Measurements from ENCODE around the gene GPR39.
"Not testable (repeated sequence)": the region's sequence is repeated elsewhere in the genome, so short reads cannot be mapped to it uniquely, and the experiment has no call there.

The GPR39 gene

DNA sequence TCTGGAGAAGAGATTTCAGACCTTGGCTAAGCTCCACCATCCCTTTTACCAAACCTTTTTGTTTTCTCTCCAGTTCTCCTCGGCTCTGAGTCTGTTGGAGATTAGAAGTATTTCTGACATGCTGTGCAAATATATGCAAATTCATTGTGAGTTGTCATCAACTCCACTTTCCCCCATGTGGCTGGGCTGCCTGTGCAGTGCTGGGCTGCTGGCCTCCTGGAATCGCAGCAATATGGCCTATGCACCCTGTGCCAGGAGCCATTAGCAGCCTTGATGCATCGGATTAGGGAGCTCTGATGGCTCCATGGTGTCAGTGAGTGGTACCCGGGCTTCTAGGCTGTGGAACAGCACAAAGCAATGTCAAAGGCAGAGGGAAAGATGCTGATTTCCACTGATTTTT is 80.0 kb downstream of the GPR39 start:
- Histone ChIP-seq H3K4me3 (ENCODE audit: low read depth, low read length) (no peak overlapping the region), H3K9me3 (ENCODE audit: control insufficient read depth, insufficient read depth, low read depth, low read length) (no peaks in the 10 kb centered on the region), H3K4me1 (ENCODE audit: control insufficient read depth, insufficient read depth, low read length) (no peaks in the 10 kb centered on the region), H3K36me3 (ENCODE audit: control insufficient read depth, insufficient read depth, low read length) (no peaks in the 10 kb centered on the region), H3K27ac (ENCODE audit: low read depth, low read length) (no peak overlapping the region), H3K27me3 (ENCODE audit: control insufficient read depth, insufficient read depth, low read length) (no peaks in the 10 kb centered on the region), H3K9ac (ENCODE audit: low read length) (no peak overlapping the region)

DNA sequence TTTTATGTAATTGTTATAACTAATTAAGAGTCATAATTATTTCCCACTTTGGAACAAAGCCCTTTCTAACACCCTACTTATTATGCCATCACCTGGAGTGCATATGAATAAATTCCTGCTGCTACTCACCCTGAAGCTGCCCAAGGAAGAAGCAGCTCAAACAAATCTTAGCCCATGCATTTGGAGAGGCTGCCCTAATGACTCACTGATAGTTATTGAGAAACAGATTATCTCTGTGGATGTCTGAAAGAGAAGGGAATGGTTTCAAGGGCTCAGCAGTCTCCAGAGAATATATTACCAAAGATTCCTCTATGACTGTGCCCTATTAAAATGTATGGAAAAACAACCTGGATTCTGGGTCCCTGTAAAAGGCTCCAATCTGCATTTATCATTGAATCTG is 81.0 kb downstream of the GPR39 start:
- no peak overlapping the region for H3K4me3 ChIP-seq (ENCODE audit: low read depth, low read length)
- no peaks in the 10 kb centered on the region for H3K9me3 ChIP-seq (ENCODE audit: control insufficient read depth, insufficient read depth, low read depth, low read length)
- H3K27ac ChIP-seq (ENCODE audit: low read depth, low read length), result no peak overlapping the region
- H3K4me1 ChIP-seq (ENCODE audit: control insufficient read depth, insufficient read depth, low read length), result no peaks in the 10 kb centered on the region
- H3K27me3 ChIP-seq (ENCODE audit: control insufficient read depth, insufficient read depth, low read length), result no peaks in the 10 kb centered on the region
- no peaks in the 10 kb centered on the region for H3K36me3 ChIP-seq (ENCODE audit: control insufficient read depth, insufficient read depth, low read length)
- no peak overlapping the region for H3K9ac ChIP-seq (ENCODE audit: low read length)

DNA sequence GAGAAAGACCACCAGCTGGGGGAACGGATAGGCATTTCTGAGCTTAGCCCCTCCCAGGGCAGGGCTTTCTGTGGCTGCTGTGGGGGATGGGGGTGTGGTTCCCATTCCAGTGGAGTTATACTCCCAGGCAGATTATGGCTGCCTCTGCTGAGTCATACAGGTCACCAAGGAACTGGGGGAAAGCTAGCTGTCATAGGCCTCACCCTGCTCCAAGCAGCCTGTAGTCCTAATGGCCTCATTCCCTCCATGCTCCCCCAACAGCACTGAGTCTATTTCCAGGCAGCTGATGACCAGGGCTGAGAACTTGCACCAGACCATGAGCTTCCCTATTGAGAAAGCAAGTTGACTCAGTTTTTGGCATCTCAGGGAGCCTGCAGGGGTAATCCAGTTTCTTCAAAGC is 87.1 kb downstream of the GPR39 start:
- H3K4me3 ChIP-seq (ENCODE audit: low read depth, low read length), result no peak overlapping the region

DNA sequence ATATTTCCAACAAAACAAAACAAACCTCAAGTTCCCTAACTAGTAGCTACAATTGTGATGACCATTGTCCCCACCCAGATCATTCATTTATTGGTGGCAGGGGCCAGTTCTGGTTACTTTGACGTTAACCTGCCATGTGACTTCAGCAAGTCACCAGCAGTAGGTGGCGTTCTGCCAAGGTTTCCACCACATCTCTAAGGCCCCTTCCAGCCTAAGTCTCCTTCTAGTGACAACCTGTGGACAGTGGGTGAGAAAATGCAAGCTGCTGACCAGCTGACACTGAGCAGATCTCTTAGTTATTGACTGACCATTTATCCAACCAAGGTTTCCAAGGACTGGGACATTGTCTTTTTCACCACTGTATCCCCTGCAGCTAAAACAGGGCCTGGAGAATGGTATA is 98.4 kb downstream of the GPR39 start:
- H3K4me1 ChIP-seq (ENCODE audit: control insufficient read depth, insufficient read depth, low read length), result no peaks in the 10 kb centered on the region
- H3K36me3 ChIP-seq (ENCODE audit: control insufficient read depth, insufficient read depth, low read length), result no peaks in the 10 kb centered on the region
- no peaks in the 10 kb centered on the region for H3K9me3 ChIP-seq (ENCODE audit: control insufficient read depth, insufficient read depth, low read depth, low read length)
- H3K4me3 ChIP-seq (ENCODE audit: low read depth, low read length), result no peak overlapping the region
- H3K9ac ChIP-seq (ENCODE audit: low read length), result no peak overlapping the region
- no peaks in the 10 kb centered on the region for H3K27me3 ChIP-seq (ENCODE audit: control insufficient read depth, insufficient read depth, low read length)
- no peak overlapping the region for H3K27ac ChIP-seq (ENCODE audit: low read depth, low read length)

More for the DNA sequence above, 87.1 kb downstream of the GPR39 start:
- Histone ChIP-seq H3K9ac (ENCODE audit: low read length) (no peak overlapping the region), H3K27ac (ENCODE audit: low read depth, low read length) (no peak overlapping the region), H3K9me3 (ENCODE audit: control insufficient read depth, insufficient read depth, low read depth, low read length) (peaks cover 12% of the 10 kb centered on the region), H3K36me3 (ENCODE audit: control insufficient read depth, insufficient read depth, low read length) (no peaks in the 10 kb centered on the region), H3K4me1 (ENCODE audit: control insufficient read depth, insufficient read depth, low read length) (no peaks in the 10 kb centered on the region), H3K27me3 (ENCODE audit: control insufficient read depth, insufficient read depth, low read length) (no peaks in the 10 kb centered on the region)

DNA sequence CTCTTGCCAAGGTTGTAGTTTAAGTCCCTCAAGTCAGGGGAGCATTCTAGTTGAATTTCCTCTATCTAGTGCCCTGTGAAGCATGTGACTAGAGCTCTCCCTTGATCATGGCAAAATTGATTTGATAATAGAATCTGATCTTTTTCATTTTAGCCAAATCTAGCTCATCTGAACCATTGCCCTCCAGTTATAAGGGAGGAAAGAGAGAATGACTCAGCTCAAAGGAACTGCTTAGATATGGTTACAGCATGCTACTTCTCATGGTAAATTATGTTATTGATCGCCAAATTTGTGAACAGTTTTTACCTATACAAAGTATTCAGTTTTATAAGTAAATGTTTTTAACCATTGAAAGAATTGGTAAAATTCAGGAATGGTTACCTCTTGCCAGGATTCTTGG is 100.8 kb downstream of the GPR39 start:
- H3K36me3 ChIP-seq (ENCODE audit: control insufficient read depth, insufficient read depth, low read length), result no peaks in the 10 kb centered on the region
- no peak overlapping the region for H3K4me3 ChIP-seq (ENCODE audit: low read depth, low read length)
- no peaks in the 10 kb centered on the region for H3K9me3 ChIP-seq (ENCODE audit: control insufficient read depth, insufficient read depth, low read depth, low read length)
- no peaks in the 10 kb centered on the region for H3K27me3 ChIP-seq (ENCODE audit: control insufficient read depth, insufficient read depth, low read length)
- no peak overlapping the region for H3K27ac ChIP-seq (ENCODE audit: low read depth, low read length)
- H3K4me1 ChIP-seq (ENCODE audit: control insufficient read depth, insufficient read depth, low read length), result peaks cover 5% of the 10 kb centered on the region; the same call in 1 of the 2 replicates
- H3K9ac ChIP-seq (ENCODE audit: low read length), result no peak overlapping the region

DNA sequence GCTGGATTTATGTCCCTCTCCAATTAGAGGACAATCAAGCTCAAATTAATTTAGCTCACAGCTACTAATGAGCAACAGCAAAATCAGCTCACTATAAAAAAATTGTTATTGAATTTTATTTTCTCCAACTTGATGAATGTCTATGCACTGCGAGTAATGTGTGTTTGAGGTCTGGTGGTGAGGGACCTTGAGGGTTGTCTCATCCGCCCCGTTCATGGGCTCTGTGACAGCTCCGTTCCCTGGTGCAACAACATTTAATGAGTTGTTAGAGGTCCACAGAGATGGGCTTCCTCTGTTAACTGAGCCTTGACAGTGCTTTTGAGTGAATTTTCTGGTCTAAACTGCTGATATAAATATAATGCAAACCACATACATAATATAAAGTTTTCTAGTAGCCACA is 101.7 kb downstream of the GPR39 start:
- Histone ChIP-seq H3K9ac (ENCODE audit: low read length) (no peak overlapping the region), H3K4me1 (ENCODE audit: control insufficient read depth, insufficient read depth, low read length) (peaks cover 14% of the 10 kb centered on the region), H3K36me3 (ENCODE audit: control insufficient read depth, insufficient read depth, low read length) (no peaks in the 10 kb centered on the region), H3K27ac (ENCODE audit: low read depth, low read length) (no peak overlapping the region), H3K9me3 (ENCODE audit: control insufficient read depth, insufficient read depth, low read depth, low read length) (no peaks in the 10 kb centered on the region), H3K27me3 (ENCODE audit: control insufficient read depth, insufficient read depth, low read length) (no peaks in the 10 kb centered on the region), H3K4me3 (ENCODE audit: low read depth, low read length) (no peak overlapping the region)

DNA sequence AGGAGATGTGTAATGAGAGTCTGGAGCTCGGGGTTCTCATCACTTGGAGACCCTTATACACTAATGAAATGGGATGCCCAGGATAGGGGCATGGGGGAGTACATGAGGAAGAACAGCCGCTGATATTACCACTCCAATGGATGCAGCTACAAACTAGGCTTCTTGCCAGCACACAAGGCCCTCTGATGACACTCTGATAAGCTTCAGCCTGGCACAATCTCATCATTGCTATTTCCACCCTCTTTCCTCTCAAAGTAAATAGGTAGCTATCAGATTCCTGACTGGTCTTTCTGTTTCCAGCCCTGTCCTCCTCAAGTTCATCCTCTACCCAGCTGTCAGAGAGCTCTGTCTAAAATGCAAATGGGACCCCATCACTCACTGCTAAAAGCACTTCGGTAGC is 103.0 kb downstream of the GPR39 start:
- Histone ChIP-seq H3K27me3 (ENCODE audit: control insufficient read depth, insufficient read depth, low read length) (no peaks in the 10 kb centered on the region), H3K27ac (ENCODE audit: low read depth, low read length) (no peak overlapping the region), H3K4me3 (ENCODE audit: low read depth, low read length) (no peak overlapping the region), H3K4me1 (ENCODE audit: control insufficient read depth, insufficient read depth, low read length) (peaks cover 14% of the 10 kb centered on the region), H3K9ac (ENCODE audit: low read length) (no peak overlapping the region), H3K9me3 (ENCODE audit: control insufficient read depth, insufficient read depth, low read depth, low read length) (no peaks in the 10 kb centered on the region), H3K36me3 (ENCODE audit: control insufficient read depth, insufficient read depth, low read length) (no peaks in the 10 kb centered on the region)

DNA sequence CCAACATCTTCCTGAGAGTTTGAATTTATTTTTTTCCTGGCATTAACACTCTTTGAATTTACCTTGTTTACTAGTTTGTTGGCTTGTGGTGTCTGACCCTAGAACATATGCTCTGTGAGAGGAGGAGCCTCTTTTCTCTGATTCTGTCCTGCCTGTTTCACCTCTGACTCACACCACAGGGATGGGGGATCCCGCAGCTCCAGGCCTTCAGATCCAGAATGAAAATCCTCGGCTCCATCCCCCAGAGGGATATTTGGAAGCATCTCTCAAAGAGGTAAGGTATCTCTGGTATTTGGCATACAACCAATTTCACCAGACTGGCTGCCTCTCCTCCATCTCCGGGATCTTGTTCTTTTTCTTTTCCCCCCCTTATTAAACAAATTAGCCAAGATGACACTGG is 104.7 kb downstream of the GPR39 start:
- no peaks in the 10 kb centered on the region for H3K36me3 ChIP-seq (ENCODE audit: control insufficient read depth, insufficient read depth, low read length)
- no peaks in the 10 kb centered on the region for H3K9me3 ChIP-seq (ENCODE audit: control insufficient read depth, insufficient read depth, low read depth, low read length)
- no peak overlapping the region for H3K9ac ChIP-seq (ENCODE audit: low read length)

DNA sequence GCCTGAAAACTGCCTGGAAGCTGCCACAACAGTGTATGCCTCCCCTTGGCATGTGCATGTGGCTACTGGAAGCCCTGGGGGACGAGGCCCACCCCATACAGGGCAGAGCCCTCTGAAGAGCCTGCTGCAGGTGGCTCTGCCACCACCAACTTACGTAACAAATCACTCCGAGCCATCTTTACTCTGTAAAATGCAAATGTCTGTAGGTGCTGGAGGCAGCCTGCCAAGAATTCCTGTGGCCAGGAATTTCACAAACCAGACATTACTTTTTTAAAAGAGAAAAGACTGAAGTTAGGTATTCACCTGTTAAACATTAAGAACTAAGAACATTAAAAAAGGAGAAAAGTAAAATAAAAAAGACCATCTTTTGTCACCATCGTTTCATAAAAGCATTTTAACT is 106.3 kb downstream of the GPR39 start:
- Histone ChIP-seq H3K27ac (ENCODE audit: low read depth, low read length) (no peak overlapping the region), H3K9me3 (ENCODE audit: control insufficient read depth, insufficient read depth, low read depth, low read length) (no peaks in the 10 kb centered on the region), H3K4me3 (ENCODE audit: low read depth, low read length) (no peak overlapping the region), H3K27me3 (ENCODE audit: control insufficient read depth, insufficient read depth, low read length) (no peaks in the 10 kb centered on the region), H3K4me1 (ENCODE audit: control insufficient read depth, insufficient read depth, low read length) (peaks cover 14% of the 10 kb centered on the region), H3K9ac (ENCODE audit: low read length) (no peak overlapping the region), H3K36me3 (ENCODE audit: control insufficient read depth, insufficient read depth, low read length) (no peaks in the 10 kb centered on the region)

More for the DNA sequence above, 104.7 kb downstream of the GPR39 start:
- no peak overlapping the region for H3K27ac ChIP-seq (ENCODE audit: low read depth, low read length)
- peaks cover 14% of the 10 kb centered on the region for H3K4me1 ChIP-seq (ENCODE audit: control insufficient read depth, insufficient read depth, low read length)
- no peak overlapping the region for H3K4me3 ChIP-seq (ENCODE audit: low read depth, low read length)
- H3K27me3 ChIP-seq (ENCODE audit: control insufficient read depth, insufficient read depth, low read length), result no peaks in the 10 kb centered on the region

DNA sequence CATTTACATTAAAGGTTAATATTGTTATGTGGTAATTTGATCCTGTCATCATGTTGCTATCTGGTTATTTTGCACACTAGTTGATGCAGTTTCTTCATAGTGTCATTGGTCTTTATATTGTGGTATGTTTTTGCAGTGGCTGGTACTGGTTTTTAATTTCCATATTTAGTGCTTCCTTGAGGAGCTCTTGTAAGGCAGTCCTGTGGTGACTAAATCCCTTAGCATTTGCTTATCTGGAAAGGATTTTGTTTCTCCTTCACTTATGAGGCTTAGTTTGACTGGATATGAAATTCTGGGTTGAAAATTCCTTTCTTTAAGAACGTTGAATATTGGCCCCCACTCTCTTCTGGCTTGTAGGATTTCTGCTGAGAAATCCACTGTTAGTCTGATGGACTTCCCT is 120.5 kb downstream of the GPR39 start:
- H3K4me3 ChIP-seq (ENCODE audit: low read depth, low read length); H3K36me3 ChIP-seq (ENCODE audit: control insufficient read depth, insufficient read depth, low read length); H3K27me3 ChIP-seq (ENCODE audit: control insufficient read depth, insufficient read depth, low read length); H3K27ac ChIP-seq (ENCODE audit: low read depth, low read length); H3K9me3 ChIP-seq (ENCODE audit: control insufficient read depth, insufficient read depth, low read depth, low read length); H3K9ac ChIP-seq (ENCODE audit: low read length): not testable (repeated sequence)
- peaks cover 14% of the 10 kb centered on the region; the same call in 1 of the 2 replicates for H3K4me1 ChIP-seq (ENCODE audit: control insufficient read depth, insufficient read depth, low read length)

DNA sequence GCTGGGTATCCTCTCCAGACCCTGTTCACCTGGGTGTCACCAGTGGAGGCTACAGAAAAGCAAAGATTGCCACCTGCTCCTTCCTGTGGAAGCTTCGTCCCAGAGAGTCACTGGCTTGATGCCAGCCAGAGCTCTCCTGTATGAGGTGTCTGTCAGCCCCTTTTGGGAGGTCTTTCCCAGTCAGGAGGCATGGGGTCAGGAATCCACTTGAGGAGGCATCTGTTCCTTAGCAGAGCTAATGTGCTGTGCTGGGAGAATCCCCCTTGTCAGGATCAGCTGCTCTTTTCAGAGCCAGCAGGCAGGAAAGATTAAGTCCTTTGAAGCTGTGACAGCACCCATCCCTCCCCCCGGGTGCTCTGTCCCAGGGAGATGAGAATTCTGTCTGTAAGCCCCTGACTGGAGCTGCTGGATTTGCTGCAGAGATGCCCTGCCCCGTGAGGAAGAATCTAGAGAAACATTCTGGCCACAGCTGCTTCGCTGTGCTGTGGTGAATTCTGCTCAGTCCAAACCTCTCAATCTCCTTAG is 121.8 kb downstream of the GPR39 start:
- H3K36me3 ChIP-seq (ENCODE audit: control insufficient read depth, insufficient read depth, low read length), result no peaks in the 10 kb centered on the region
- H3K4me3 ChIP-seq (ENCODE audit: low read depth, low read length), result no peak overlapping the region
- no peak overlapping the region for H3K9ac ChIP-seq (ENCODE audit: low read length)
- H3K9me3 ChIP-seq (ENCODE audit: control insufficient read depth, insufficient read depth, low read depth, low read length), result peaks cover 18% of the 10 kb centered on the region
- H3K4me1 ChIP-seq (ENCODE audit: control insufficient read depth, insufficient read depth, low read length), result peaks cover 18% of the 10 kb centered on the region; the same call in 1 of the 2 replicates
- no peaks in the 10 kb centered on the region for H3K27me3 ChIP-seq (ENCODE audit: control insufficient read depth, insufficient read depth, low read length)
- no peak overlapping the region for H3K27ac ChIP-seq (ENCODE audit: low read depth, low read length)

DNA sequence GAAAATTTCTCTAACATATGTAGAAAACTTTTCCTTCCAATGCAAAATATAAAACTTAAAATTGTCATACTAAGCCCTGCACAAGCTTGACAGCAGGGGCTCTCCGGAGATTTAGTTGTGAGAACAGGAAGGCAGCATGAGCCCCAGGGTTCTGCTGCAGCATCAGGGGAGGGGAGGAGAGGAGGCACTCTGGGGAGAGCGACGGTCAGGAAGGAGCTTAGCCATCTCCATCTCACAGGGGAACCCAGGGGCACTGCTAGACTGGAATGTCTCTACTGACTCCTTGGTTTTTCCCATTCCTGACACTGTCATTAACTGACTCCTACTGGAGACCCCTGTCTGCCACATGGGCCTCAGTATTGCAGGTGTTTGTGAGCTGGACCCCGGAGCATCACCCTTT is 123.6 kb downstream of the GPR39 start:
- Histone ChIP-seq H3K27me3 (ENCODE audit: control insufficient read depth, insufficient read depth, low read length) (no peaks in the 10 kb centered on the region), H3K27ac (ENCODE audit: low read depth, low read length) (no peak overlapping the region), H3K9ac (ENCODE audit: low read length) (no peak overlapping the region), H3K9me3 (ENCODE audit: control insufficient read depth, insufficient read depth, low read depth, low read length) (peaks cover 28% of the 10 kb centered on the region), H3K36me3 (ENCODE audit: control insufficient read depth, insufficient read depth, low read length) (no peaks in the 10 kb centered on the region), H3K4me3 (ENCODE audit: low read depth, low read length) (no peak overlapping the region), H3K4me1 (ENCODE audit: control insufficient read depth, insufficient read depth, low read length) (peaks cover 21% of the 10 kb centered on the region; the same call in 1 of the 2 replicates)
